Trophoblast cell (in vitro differentiated cells and primary cell): ENCODE results near the gene C1orf159.

Source experiments
- DNase-seq, 2 donors: peaks; one replicate each; pipeline ENCODE4 v3.0.0-alpha.2; 2016
- H2AFZ ChIP-seq: 2 replicates; pipeline ENCODE4 v1.6.1; 2013; ENCODE audit warnings: low read length, moderate library complexity, mild to moderate bottlenecking; ENCODE audit not compliant: insufficient read depth, poor library complexity
- H2AK5ac ChIP-seq: 2 replicates; pipeline ENCODE4 v1.6.1; 2013; ENCODE audit warnings: mild to moderate bottlenecking, low read length
- H2BK120ac ChIP-seq: 2 replicates; pipeline ENCODE4 v1.6.1; 2013; ENCODE audit warnings: low read length, mild to moderate bottlenecking, moderate library complexity; ENCODE audit not compliant: insufficient read depth, poor library complexity
- H2BK12ac ChIP-seq: 2 replicates; pipeline ENCODE4 v1.6.1; 2013; ENCODE audit warnings: mild to moderate bottlenecking, low read length, moderate library complexity
- H2BK5ac ChIP-seq: 2 replicates; pipeline ENCODE4 v1.6.1; 2013; ENCODE audit warnings: low read length, low read depth, moderate library complexity, mild to moderate bottlenecking; ENCODE audit not compliant: poor library complexity
- H3K14ac ChIP-seq: 2 replicates; pipeline ENCODE4 v1.6.1; 2013; ENCODE audit warnings: mild to moderate bottlenecking, low read length
- H3K18ac ChIP-seq: 2 replicates; pipeline ENCODE4 v1.6.1; 2013; ENCODE audit warnings: mild to moderate bottlenecking, low read length
- H3K23ac ChIP-seq: 2 replicates; pipeline ENCODE4 v1.6.1; 2013; ENCODE audit warnings: low read length
- H3K27ac ChIP-seq: 2 replicates; pipeline ENCODE4 v1.5.1; 2013; ENCODE audit warnings: low read depth, mild to moderate bottlenecking, inconsistent platforms, low read length, moderate library complexity
- H3K27me3 ChIP-seq: 2 replicates; pipeline ENCODE4 v1.6.1; 2013; ENCODE audit warnings: inconsistent platforms, mild to moderate bottlenecking, low read length, moderate library complexity; ENCODE audit not compliant: insufficient read depth
- H3K36me3 ChIP-seq, 2 experiments: 1 replicate in 1 of 2; 2 replicates in 1 of 2; pipeline ENCODE4 v1.6.1; 2013; ENCODE audit warnings: low read length in 2 of 2, mild to moderate bottlenecking in 2 of 2, moderate library complexity in 1 of 2; ENCODE audit not compliant: insufficient read depth in 2 of 2, control insufficient read depth in 1 of 2
- H3K4ac ChIP-seq: 2 replicates; pipeline ENCODE4 v1.6.1; 2013; ENCODE audit warnings: low read depth, mild to moderate bottlenecking, low read length, moderate library complexity
- H3K4me1 ChIP-seq, 2 experiments: 1 replicate in 1 of 2; 2 replicates in 1 of 2; pipeline ENCODE4 v1.6.1; 2013; ENCODE audit warnings: low read length in 2 of 2, mild to moderate bottlenecking in 2 of 2, moderate library complexity in 1 of 2; ENCODE audit not compliant: insufficient read depth in 2 of 2, control insufficient read depth in 1 of 2
- H3K4me2 ChIP-seq: 2 replicates; pipeline ENCODE4 v1.6.1; 2013; ENCODE audit warnings: inconsistent platforms, mild to moderate bottlenecking, low read length, moderate library complexity
- H3K4me3 ChIP-seq: 2 replicates; pipeline ENCODE4 v1.5.1; 2013; ENCODE audit warnings: mild to moderate bottlenecking, low read depth, low read length, inconsistent platforms
- H3K79me1 ChIP-seq: one replicate; pipeline ENCODE4 v1.6.1; 2013; ENCODE audit warnings: low read length
- H3K79me2 ChIP-seq: 2 replicates; pipeline ENCODE4 v1.6.1; 2013; ENCODE audit warnings: low read length, mild to moderate bottlenecking; ENCODE audit not compliant: control insufficient read depth, insufficient read depth, poor library complexity
- H3K9ac ChIP-seq: 2 replicates; pipeline ENCODE4 v1.6.1; 2013; ENCODE audit warnings: mild to moderate bottlenecking, low read length
- H3K9me3 ChIP-seq: 2 replicates; pipeline ENCODE4 v1.6.1; 2013; ENCODE audit warnings: low read depth, mild to moderate bottlenecking, control low read depth, inconsistent platforms, low read length; ENCODE audit not compliant: insufficient read depth
- H4K12ac ChIP-seq: 2 replicates; pipeline ENCODE4 v1.6.1; 2013; ENCODE audit warnings: low read depth, mild to moderate bottlenecking, low read length, moderate library complexity
- H4K8ac ChIP-seq: 2 replicates; pipeline ENCODE4 v1.6.1; 2013; ENCODE audit warnings: low read depth, mild to moderate bottlenecking, low read length, moderate library complexity
- H4K91ac ChIP-seq: one replicate; pipeline ENCODE4 v1.6.1; 2013; ENCODE audit warnings: low read depth, mild to moderate bottlenecking, low read length, moderate library complexity
- WGBS: extraction: QIAGEN DNeasy Blood & Tissue Kit; methylation state at CpG from one replicate; pipeline ENCODE4 v1.1.7; 2013; ENCODE audit warnings: missing lambda C conversion rate; ENCODE audit not compliant: insufficient read length, insufficient coverage; ENCODE audit errors: extremely low coverage; 5-methylcytosine and 5-hydroxymethylcytosine counted together

C1orf159 gene

GRCh38 chr1:1112237-1112985 is 3.5 kb downstream of the C1orf159 start:
- H2AK5ac ChIP-seq, result no peak overlapping the region
- peaks cover 23% of the 10 kb centered on the region for H3K9me3 ChIP-seq
- no peak overlapping the region for H3K18ac ChIP-seq
- H4K8ac ChIP-seq, result no peak overlapping the region
- H3K36me3 ChIP-seq, result peaks cover 15 to 16% of the 10 kb centered on the region in 2 experiments
- no peaks in the 10 kb centered on the region for H3K27me3 ChIP-seq
- no peak overlapping the region for H3K23ac ChIP-seq
- H3K27ac ChIP-seq, result no peak overlapping the region
- no peak overlapping the region for H2BK5ac ChIP-seq
- no peak overlapping the region for H4K91ac ChIP-seq
- H2AFZ ChIP-seq, result no peak overlapping the region
- peak overlapping the region; percentile 54 for H3K4me3 ChIP-seq
- H2BK120ac ChIP-seq, result no peak overlapping the region
- DNase-seq, result no peak
- H3K9ac ChIP-seq, result no peak overlapping the region
- H3K79me1 ChIP-seq, result peaks cover 4% of the 10 kb centered on the region
- no peak overlapping the region for H2BK12ac ChIP-seq
- H3K4ac ChIP-seq, result no peak overlapping the region
- H3K14ac ChIP-seq, result no peak overlapping the region
- no peak overlapping the region for H4K12ac ChIP-seq
- no peaks in the 10 kb centered on the region for H3K79me2 ChIP-seq
- H3K4me2 ChIP-seq, result no peak overlapping the region
- H3K4me1 ChIP-seq, result peaks cover 6 to 9% of the 10 kb centered on the region in 2 experiments
- no CpG with 5 or more reads among the region's 30 CpGs for WGBS

- Histone ChIP-seq H3K4ac (no peak overlapping the region), H3K14ac (no peak overlapping the region), H4K12ac (no peak overlapping the region), H3K27me3 (no peaks in the 10 kb centered on the region), H3K9me3 (peaks cover 25% of the 10 kb centered on the region), H2AK5ac (no peak overlapping the region), H3K36me3 (peaks cover 15 to 16% of the 10 kb centered on the region in 2 experiments), H3K27ac (no peak overlapping the region), H3K18ac (no peak overlapping the region), H2BK5ac (no peak overlapping the region), H3K79me2 (no peaks in the 10 kb centered on the region), H3K79me1 (peaks cover 2% of the 10 kb centered on the region), H3K4me2 (no peak overlapping the region), H3K4me3 (peak overlapping the region; percentile 54), H4K91ac (no peak overlapping the region), H2AFZ (no peak overlapping the region), H2BK12ac (no peak overlapping the region), H2BK120ac (no peak overlapping the region), H3K4me1 (peaks cover 4 to 7% of the 10 kb centered on the region in 2 experiments), H3K23ac (no peak overlapping the region), H4K8ac (no peak overlapping the region), H3K9ac (no peak overlapping the region)
- peak in 1 of 2 donors; percentile 87 for DNase-seq
- WGBS, result no CpG with 5 or more reads among the region's 28 CpGs
Measured at GRCh38 chr1:1111516-1112236, 4.2 kb downstream of the C1orf159 start.

- no peak overlapping the region for H2BK12ac ChIP-seq
- no peak overlapping the region for H3K23ac ChIP-seq
- H3K9ac ChIP-seq, result no peak overlapping the region
- no peak overlapping the region for H2AFZ ChIP-seq
- H2BK5ac ChIP-seq, result no peak overlapping the region
- peak in 1 of 2 donors; percentile 51 for DNase-seq
- H3K79me1 ChIP-seq, result no peaks in the 10 kb centered on the region
- H3K79me2 ChIP-seq, result no peaks in the 10 kb centered on the region
- H3K18ac ChIP-seq, result no peak overlapping the region
- no peak overlapping the region for H3K4me2 ChIP-seq
- H3K4me3 ChIP-seq, result no peak overlapping the region
- peaks cover 26% of the 10 kb centered on the region for H3K9me3 ChIP-seq
- no peak overlapping the region for H4K8ac ChIP-seq
- H3K27ac ChIP-seq, result no peak overlapping the region
- no peak overlapping the region for H4K91ac ChIP-seq
- H3K4ac ChIP-seq, result no peak overlapping the region
- no peak overlapping the region for H3K14ac ChIP-seq
- H2AK5ac ChIP-seq, result no peak overlapping the region
- H4K12ac ChIP-seq, result no peak overlapping the region
- no CpG with 5 or more reads among the region's 29 CpGs for WGBS
- no peak overlapping the region for H2BK120ac ChIP-seq
- no peaks in the 10 kb centered on the region for H3K27me3 ChIP-seq
- peaks cover 15 to 19% of the 10 kb centered on the region in 2 experiments for H3K36me3 ChIP-seq
- peaks cover 4 to 7% of the 10 kb centered on the region in 2 experiments for H3K4me1 ChIP-seq
Measured at GRCh38 chr1:1110561-1110971, 5.3 kb downstream of the C1orf159 start.

GRCh38 chr1:1109743-1110142 is 6.1 kb downstream of the C1orf159 start:
- Histone ChIP-seq H4K91ac (no peak overlapping the region), H2AK5ac (no peak overlapping the region), H2AFZ (no peak overlapping the region), H2BK5ac (no peak overlapping the region), H3K4ac (no peak overlapping the region), H3K4me2 (no peak overlapping the region), H3K4me3 (no peak overlapping the region), H2BK12ac (no peak overlapping the region), H3K9ac (no peak overlapping the region), H3K14ac (no peak overlapping the region), H3K18ac (no peak overlapping the region), H4K12ac (no peak overlapping the region), H3K9me3 (peaks cover 26% of the 10 kb centered on the region), H3K27ac (no peak overlapping the region), H2BK120ac (no peak overlapping the region), H4K8ac (no peak overlapping the region), H3K4me1 (peaks cover 4 to 5% of the 10 kb centered on the region in 2 experiments), H3K36me3 (peaks cover 15 to 19% of the 10 kb centered on the region in 2 experiments), H3K79me2 (no peaks in the 10 kb centered on the region), H3K27me3 (no peaks in the 10 kb centered on the region), H3K23ac (no peak overlapping the region), H3K79me1 (no peaks in the 10 kb centered on the region)
- DNase-seq, result peak in 1 of 2 donors; percentile 63
- whole genome bisulfite sequencing, result no CpG with 5 or more reads among the region's 14 CpGs
